ENCODE measurements around the gene MACROD2. TPM values are rescaled to one million over a fixed set of nuclear protein-coding genes. Genes with fewer than 3 reads are reported as not detected.

MACROD2 gene
- total and polyA plus RNA-seq, 2 experiments from 2014 or later, result 2.8 to 4.3 TPM

DNA sequence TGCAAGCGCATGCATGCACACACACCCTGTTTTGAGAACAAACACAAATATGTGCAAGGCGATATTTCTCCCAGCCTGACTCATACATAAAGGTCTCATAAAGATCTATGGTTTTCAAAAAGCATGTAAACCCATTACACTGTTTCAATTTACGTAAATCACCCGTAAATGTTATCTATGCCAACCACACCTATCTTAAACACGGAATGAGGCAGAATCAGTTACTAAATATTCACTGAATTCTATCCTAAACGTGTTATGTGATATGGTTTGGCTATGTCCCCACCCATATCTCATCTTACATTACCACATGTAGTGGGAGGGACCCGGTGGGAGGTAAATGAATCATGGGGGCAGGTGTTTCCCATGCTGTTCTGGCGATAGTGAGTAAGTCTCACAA lies 1956.3 kb downstream of the MACROD2 start:
- Mint-ChIP-seq H3K27me3 (ENCODE audit: insufficient read depth, low read depth, poor library complexity) (peaks cover 2% of the 10 kb centered on the region), H3K36me3 (ENCODE audit: low read depth) (no peaks in the 10 kb centered on the region), H3K4me1 (peaks cover 24% of the 10 kb centered on the region), H3K27ac (no peak overlapping the region), H3K4me3 (no peak overlapping the region), H3K9me3 (no peaks in the 10 kb centered on the region)
- Histone ChIP-seq H4K20me1 (replicated peaks; ENCODE audit: insufficient read depth) (no peaks in the 10 kb centered on the region), H3K36me3 (ENCODE audit: insufficient read depth) (no peaks in the 10 kb centered on the region), H3K79me2 (replicated peaks; ENCODE audit: insufficient read depth) (no peaks in the 10 kb centered on the region), H3K4me2 (no peak overlapping the region), H3K9me2 (ENCODE audit: insufficient read depth) (no peaks in the 10 kb centered on the region; the same call in 1 of the 2 replicates), H3F3A (replicated peaks; ENCODE audit: low read depth) (no peaks in the 10 kb centered on the region), H3K27ac (ENCODE audit: low read depth) (no peak overlapping the region), H3K27me3 (ENCODE audit: insufficient read depth) (no peaks in the 10 kb centered on the region), H3K4me3 (no peak overlapping the region), H3K4me1 (ENCODE audit: insufficient read depth) (peaks cover 27% of the 10 kb centered on the region), H2AFZ (no peak overlapping the region)
- TF ChIP-seq ZNF331 (CRISPR knock-in tag; IDR thresholded peaks at IDR 0.05; ENCODE audit: low read depth), result no peak
- TF ChIP-seq ZNF114 (CRISPR knock-in tag; IDR thresholded peaks at IDR 0.05), result no peak
- no peak for TF ChIP-seq POLR2AphosphoS5 (IDR thresholded peaks at IDR 0.05; ENCODE audit: low read depth)
- no peak for TF ChIP-seq JUNB (IDR thresholded peaks at IDR 0.05; ENCODE audit: unreplicated experiment)
- no peak for TF ChIP-seq EZH2phosphoT487 (IDR thresholded peaks at IDR 0.05; ENCODE audit: unreplicated experiment)
- no peak for TF ChIP-seq NANOG (IDR thresholded peaks at IDR 0.05; ENCODE audit: borderline replicate concordance)
- TF ChIP-seq STAT1 (IDR thresholded peaks at IDR 0.05; ENCODE audit: unreplicated experiment), result no peak
- TF ChIP-seq, protein P1, sequence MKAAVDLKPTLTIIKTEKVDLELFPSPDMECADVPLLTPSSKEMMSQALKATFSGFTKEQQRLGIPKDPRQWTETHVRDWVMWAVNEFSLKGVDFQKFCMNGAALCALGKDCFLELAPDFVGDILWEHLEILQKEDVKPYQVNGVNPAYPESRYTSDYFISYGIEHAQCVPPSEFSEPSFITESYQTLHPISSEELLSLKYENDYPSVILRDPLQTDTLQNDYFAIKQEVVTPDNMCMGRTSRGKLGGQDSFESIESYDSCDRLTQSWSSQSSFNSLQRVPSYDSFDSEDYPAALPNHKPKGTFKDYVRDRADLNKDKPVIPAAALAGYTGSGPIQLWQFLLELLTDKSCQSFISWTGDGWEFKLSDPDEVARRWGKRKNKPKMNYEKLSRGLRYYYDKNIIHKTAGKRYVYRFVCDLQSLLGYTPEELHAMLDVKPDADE (IDR thresholded peaks at IDR 0.05), result no peak
- TF ChIP-seq, protein P2, sequence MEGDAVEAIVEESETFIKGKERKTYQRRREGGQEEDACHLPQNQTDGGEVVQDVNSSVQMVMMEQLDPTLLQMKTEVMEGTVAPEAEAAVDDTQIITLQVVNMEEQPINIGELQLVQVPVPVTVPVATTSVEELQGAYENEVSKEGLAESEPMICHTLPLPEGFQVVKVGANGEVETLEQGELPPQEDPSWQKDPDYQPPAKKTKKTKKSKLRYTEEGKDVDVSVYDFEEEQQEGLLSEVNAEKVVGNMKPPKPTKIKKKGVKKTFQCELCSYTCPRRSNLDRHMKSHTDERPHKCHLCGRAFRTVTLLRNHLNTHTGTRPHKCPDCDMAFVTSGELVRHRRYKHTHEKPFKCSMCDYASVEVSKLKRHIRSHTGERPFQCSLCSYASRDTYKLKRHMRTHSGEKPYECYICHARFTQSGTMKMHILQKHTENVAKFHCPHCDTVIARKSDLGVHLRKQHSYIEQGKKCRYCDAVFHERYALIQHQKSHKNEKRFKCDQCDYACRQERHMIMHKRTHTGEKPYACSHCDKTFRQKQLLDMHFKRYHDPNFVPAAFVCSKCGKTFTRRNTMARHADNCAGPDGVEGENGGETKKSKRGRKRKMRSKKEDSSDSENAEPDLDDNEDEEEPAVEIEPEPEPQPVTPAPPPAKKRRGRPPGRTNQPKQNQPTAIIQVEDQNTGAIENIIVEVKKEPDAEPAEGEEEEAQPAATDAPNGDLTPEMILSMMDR (conservative IDR thresholded peaks at IDR 0.05; ENCODE audit: low read depth in 2 of 2), result no peak
- TF ChIP-seq EZH2 (IDR thresholded peaks at IDR 0.05; ENCODE audit: low read depth, unreplicated experiment), result no peak
- TF ChIP-seq, protein P3, sequence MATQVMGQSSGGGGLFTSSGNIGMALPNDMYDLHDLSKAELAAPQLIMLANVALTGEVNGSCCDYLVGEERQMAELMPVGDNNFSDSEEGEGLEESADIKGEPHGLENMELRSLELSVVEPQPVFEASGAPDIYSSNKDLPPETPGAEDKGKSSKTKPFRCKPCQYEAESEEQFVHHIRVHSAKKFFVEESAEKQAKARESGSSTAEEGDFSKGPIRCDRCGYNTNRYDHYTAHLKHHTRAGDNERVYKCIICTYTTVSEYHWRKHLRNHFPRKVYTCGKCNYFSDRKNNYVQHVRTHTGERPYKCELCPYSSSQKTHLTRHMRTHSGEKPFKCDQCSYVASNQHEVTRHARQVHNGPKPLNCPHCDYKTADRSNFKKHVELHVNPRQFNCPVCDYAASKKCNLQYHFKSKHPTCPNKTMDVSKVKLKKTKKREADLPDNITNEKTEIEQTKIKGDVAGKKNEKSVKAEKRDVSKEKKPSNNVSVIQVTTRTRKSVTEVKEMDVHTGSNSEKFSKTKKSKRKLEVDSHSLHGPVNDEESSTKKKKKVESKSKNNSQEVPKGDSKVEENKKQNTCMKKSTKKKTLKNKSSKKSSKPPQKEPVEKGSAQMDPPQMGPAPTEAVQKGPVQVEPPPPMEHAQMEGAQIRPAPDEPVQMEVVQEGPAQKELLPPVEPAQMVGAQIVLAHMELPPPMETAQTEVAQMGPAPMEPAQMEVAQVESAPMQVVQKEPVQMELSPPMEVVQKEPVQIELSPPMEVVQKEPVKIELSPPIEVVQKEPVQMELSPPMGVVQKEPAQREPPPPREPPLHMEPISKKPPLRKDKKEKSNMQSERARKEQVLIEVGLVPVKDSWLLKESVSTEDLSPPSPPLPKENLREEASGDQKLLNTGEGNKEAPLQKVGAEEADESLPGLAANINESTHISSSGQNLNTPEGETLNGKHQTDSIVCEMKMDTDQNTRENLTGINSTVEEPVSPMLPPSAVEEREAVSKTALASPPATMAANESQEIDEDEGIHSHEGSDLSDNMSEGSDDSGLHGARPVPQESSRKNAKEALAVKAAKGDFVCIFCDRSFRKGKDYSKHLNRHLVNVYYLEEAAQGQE (IDR thresholded peaks at IDR 0.05; ENCODE audit: unreplicated experiment), result no peak
- TF ChIP-seq, protein P4, sequence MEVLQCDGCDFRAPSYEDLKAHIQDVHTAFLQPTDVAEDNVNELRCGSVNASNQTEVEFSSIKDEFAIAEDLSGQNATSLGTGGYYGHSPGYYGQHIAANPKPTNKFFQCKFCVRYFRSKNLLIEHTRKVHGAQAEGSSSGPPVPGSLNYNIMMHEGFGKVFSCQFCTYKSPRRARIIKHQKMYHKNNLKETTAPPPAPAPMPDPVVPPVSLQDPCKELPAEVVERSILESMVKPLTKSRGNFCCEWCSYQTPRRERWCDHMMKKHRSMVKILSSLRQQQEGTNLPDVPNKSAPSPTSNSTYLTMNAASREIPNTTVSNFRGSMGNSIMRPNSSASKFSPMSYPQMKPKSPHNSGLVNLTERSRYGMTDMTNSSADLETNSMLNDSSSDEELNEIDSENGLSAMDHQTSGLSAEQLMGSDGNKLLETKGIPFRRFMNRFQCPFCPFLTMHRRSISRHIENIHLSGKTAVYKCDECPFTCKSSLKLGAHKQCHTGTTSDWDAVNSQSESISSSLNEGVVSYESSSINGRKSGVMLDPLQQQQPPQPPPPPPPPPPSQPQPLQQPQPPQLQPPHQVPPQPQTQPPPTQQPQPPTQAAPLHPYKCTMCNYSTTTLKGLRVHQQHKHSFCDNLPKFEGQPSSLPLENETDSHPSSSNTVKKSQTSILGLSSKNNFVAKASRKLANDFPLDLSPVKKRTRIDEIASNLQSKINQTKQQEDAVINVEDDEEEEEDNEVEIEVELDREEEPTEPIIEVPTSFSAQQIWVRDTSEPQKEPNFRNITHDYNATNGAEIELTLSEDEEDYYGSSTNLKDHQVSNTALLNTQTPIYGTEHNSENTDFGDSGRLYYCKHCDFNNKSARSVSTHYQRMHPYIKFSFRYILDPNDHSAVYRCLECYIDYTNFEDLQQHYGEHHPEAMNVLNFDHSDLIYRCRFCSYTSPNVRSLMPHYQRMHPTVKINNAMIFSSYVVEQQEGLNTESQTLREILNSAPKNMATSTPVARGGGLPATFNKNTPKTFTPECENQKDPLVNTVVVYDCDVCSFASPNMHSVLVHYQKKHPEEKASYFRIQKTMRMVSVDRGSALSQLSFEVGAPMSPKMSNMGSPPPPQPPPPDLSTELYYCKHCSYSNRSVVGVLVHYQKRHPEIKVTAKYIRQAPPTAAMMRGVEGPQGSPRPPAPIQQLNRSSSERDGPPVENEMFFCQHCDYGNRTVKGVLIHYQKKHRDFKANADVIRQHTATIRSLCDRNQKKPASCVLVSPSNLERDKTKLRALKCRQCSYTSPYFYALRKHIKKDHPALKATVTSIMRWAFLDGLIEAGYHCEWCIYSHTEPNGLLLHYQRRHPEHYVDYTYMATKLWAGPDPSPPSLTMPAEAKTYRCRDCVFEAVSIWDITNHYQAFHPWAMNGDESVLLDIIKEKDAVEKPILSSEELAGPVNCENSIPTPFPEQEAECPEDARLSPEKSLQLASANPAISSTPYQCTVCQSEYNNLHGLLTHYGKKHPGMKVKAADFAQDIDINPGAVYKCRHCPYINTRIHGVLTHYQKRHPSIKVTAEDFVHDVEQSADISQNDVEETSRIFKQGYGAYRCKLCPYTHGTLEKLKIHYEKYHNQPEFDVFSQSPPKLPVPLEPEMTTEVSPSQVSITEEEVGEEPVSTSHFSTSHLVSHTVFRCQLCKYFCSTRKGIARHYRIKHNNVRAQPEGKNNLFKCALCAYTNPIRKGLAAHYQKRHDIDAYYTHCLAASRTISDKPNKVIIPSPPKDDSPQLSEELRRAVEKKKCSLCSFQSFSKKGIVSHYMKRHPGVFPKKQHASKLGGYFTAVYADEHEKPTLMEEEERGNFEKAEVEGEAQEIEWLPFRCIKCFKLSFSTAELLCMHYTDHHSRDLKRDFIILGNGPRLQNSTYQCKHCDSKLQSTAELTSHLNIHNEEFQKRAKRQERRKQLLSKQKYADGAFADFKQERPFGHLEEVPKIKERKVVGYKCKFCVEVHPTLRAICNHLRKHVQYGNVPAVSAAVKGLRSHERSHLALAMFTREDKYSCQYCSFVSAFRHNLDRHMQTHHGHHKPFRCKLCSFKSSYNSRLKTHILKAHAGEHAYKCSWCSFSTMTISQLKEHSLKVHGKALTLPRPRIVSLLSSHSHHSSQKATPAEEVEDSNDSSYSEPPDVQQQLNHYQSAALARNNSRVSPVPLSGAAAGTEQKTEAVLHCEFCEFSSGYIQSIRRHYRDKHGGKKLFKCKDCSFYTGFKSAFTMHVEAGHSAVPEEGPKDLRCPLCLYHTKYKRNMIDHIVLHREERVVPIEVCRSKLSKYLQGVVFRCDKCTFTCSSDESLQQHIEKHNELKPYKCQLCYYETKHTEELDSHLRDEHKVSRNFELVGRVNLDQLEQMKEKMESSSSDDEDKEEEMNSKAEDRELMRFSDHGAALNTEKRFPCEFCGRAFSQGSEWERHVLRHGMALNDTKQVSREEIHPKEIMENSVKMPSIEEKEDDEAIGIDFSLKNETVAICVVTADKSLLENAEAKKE (CRISPR knock-in tag; IDR thresholded peaks at IDR 0.05), result no peak
- no peak for TF ChIP-seq CREB1 (CRISPR knock-in tag; IDR thresholded peaks at IDR 0.05; ENCODE audit: low read depth)
- ATAC-seq (no peak), DNase-seq (ENCODE audit: low spot score) (no peak)

Data from GM23338 (cell line).